Fibroblast of pulmonary artery (primary cell): ENCODE data around the gene LIN37.

ENCODE experiments used
- DNase-seq: peaks from one replicate; pipeline ENCODE4 v3.0.0-alpha.2; 2010; ENCODE audit warnings: low read depth
- H3K4me3 ChIP-seq: replicated peaks from 2 replicates; pipeline ENCODE4 v1.5.1; 2011; ENCODE audit warnings: low read depth, mild to moderate bottlenecking, control low read depth, low read length, moderate library complexity
- CTCF ChIP-seq: IDR thresholded peaks from 2 replicates; pipeline ENCODE4 v1.5.1; 2011; ENCODE audit warnings: mild to moderate bottlenecking, control low read depth, low read length, inconsistent platforms; ENCODE audit errors: missing control alignments

LIN37 gene

GRCh38 chr19:35748106-35749020 lies at the start of gene LIN37:
TSS of gene LIN37 (plus strand) at chr19:35748576. CDS start at chr19:35748725, 149 bp downstream.
- H3K4me3 ChIP-seq: peak within 1 kb of the TSS; percentile 100

GRCh38 chr19:35702223-35703012 lies 46.0 kb upstream of the LIN37 start:
- DNase-seq: peak; percentile 98

More at GRCh38 chr19:35748106-35749020, at the start of gene LIN37:
- TF ChIP-seq CTCF: no peak
- DNase-seq: peak; percentile 100

GRCh38 chr19:35703343-35703742 lies 45.0 kb upstream of the LIN37 start:
- no peak for DNase-seq
- H3K4me3 ChIP-seq: no peak overlapping the region
- no peak for TF ChIP-seq CTCF

More at GRCh38 chr19:35702223-35703012, 46.0 kb upstream of the LIN37 start:
- TF ChIP-seq CTCF: no peak
- H3K4me3 ChIP-seq: peak overlapping the region; percentile 60

- peak; percentile 71 for DNase-seq
- no peak for TF ChIP-seq CTCF
- no peak within 1 kb of the TSS for H3K4me3 ChIP-seq
Observed at GRCh38 chr19:35704218-35704617, 44.2 kb upstream of the LIN37 start, which contains the start of gene ZBTB32. TSS of gene ZBTB32 (plus strand) at chr19:35704558. CDS start at chr19:35714627, 10,069 bp downstream.

- no peak for DNase-seq
- TF ChIP-seq CTCF: no peak
- no peak overlapping the region for H3K4me3 ChIP-seq
Observed at GRCh38 chr19:35708391-35708790, 40.0 kb upstream of the LIN37 start.

- DNase-seq: no peak
- TF ChIP-seq CTCF: no peak
- H3K4me3 ChIP-seq: no peak overlapping the region
Observed at GRCh38 chr19:35710784-35711723, 37.3 kb upstream of the LIN37 start.
